ENCODE data around the gene HSD17B11. TPM values are rescaled to one million over a fixed set of nuclear protein-coding genes. Genes with fewer than 3 reads are reported as not detected.
"Not testable (repeated sequence)": the region's sequence is repeated elsewhere in the genome, so short reads cannot be mapped to it uniquely, and the experiment has no call there.

The HSD17B11 gene
- total and polyA plus RNA-seq, 12 donors = 4.6 to 25.4 (median 12.2) TPM

- intact Hi-C loops (cut with DNase I) = no loop called here
- Histone ChIP-seq H3K36me3 (no peaks in the 10 kb centered on the region), H3K27me3 (no peaks in the 10 kb centered on the region), H3K9me3 (no peaks in the 10 kb centered on the region), H3K27ac (no peak overlapping the region), H3K4me3 (no peak overlapping the region), H3K4me1 (no peaks in the 10 kb centered on the region)
- ATAC-seq = no peak
- no peak for DNase-seq
- TF ChIP-seq CTCF (IDR thresholded peaks at IDR 0.05) = no peak
- WGBS, 2 donors = 77 to 79% methylated on average over 4 of the region's 4 CpGs
Measured at GRCh38 chr4:87299898-87300297, 91.1 kb downstream of the HSD17B11 start.

GRCh38 chr4:87298362-87298761 lies 92.6 kb downstream of the HSD17B11 start:
- Histone ChIP-seq H3K36me3 (no peaks in the 10 kb centered on the region), H3K27me3 (no peaks in the 10 kb centered on the region), H3K9me3 (peaks cover 0 to 15% (median 8%) of the 10 kb centered on the region in 11 donors), H3K27ac (no peak overlapping the region), H3K4me1 (no peaks in the 10 kb centered on the region), H3K4me3 (no peak overlapping the region)
- ATAC-seq (no peak), DNase-seq (no peak)
- intact Hi-C loops (cut with DNase I) = no loop called here
- TF ChIP-seq CTCF (IDR thresholded peaks at IDR 0.05) = no peak
- WGBS, 2 donors = 74 to 82% methylated on average over 2 of the region's 2 CpGs

GRCh38 chr4:87294911-87295310 lies 96.1 kb downstream of the HSD17B11 start:
- H3K27ac ChIP-seq; intact Hi-C loops (cut with DNase I); H3K27me3 ChIP-seq; H3K4me3 ChIP-seq; DNase-seq; H3K36me3 ChIP-seq; ATAC-seq; H3K4me1 ChIP-seq: not testable (repeated sequence)
- 77 to 81% methylated on average over 11 of the region's 11 CpGs for WGBS, 2 donors
- H3K9me3 ChIP-seq = peaks cover 0 to 20% (median 8%) of the 10 kb centered on the region in 11 donors

- H3K4me1 ChIP-seq; DNase-seq; ATAC-seq; H3K27ac ChIP-seq; H3K36me3 ChIP-seq; H3K4me3 ChIP-seq; intact Hi-C loops (cut with DNase I); H3K27me3 ChIP-seq: not testable (repeated sequence)
- WGBS, 2 donors = 93 to 95% methylated on average over 7 of the region's 7 CpGs
- H3K9me3 ChIP-seq = peaks cover 0 to 20% (median 8%) of the 10 kb centered on the region in 11 donors
Measured at GRCh38 chr4:87293889-87294288, 97.1 kb downstream of the HSD17B11 start.

- ATAC-seq (no peak), DNase-seq (no peak)
- no peaks in the 10 kb centered on the region for H3K36me3 ChIP-seq
- intact Hi-C loops (cut with DNase I) = no loop called here
- WGBS, 2 donors = 89 to 100% methylated on average over 1 of the region's 1 CpG
- no peaks in the 10 kb centered on the region for H3K27me3 ChIP-seq
- H3K4me3 ChIP-seq = no peak overlapping the region
- H3K4me1 ChIP-seq = no peaks in the 10 kb centered on the region
- H3K27ac ChIP-seq = no peak overlapping the region
- no peak for TF ChIP-seq CTCF (IDR thresholded peaks at IDR 0.05)
- peaks cover 0 to 36% (median 9%) of the 10 kb centered on the region in 11 donors for H3K9me3 ChIP-seq
Measured at GRCh38 chr4:87286970-87287369, 104.0 kb downstream of the HSD17B11 start.

Small RNA genes within 50 kb of the gene (microRNA-seq; reads per million reads assigned to microRNA genes)
- 0 reads per million in 2 donors for gene MIR5705

Other genes starting within 250 kb of the HSD17B11 start
- gene KLHL8, start 170.6 kb downstream of the HSD17B11 start, total RNA-seq = 10 to 100 TPM; 10.4 to 15.0 (median 11.9) TPM
- gene KLHL8, start 170.6 kb downstream of the HSD17B11 start, polyA plus RNA-seq = 1 to 10 TPM; 2.4 to 2.5 TPM
- gene HSD17B13, start 68.3 kb downstream of the HSD17B11 start, total RNA-seq = under 1 TPM in 7 of 10 donors, not detected in 3; 0.13 to 0.83 (median 0.36) TPM
- under 1 TPM; 0.10 to 0.44 TPM for gene HSD17B13, start 68.3 kb downstream of the HSD17B11 start, polyA plus RNA-seq
- 10 to 100 TPM; 24.1 to 33.0 (median 27.7) TPM for gene NUDT9, start 31.4 kb upstream of the HSD17B11 start, total RNA-seq
- gene NUDT9, start 31.4 kb upstream of the HSD17B11 start, polyA plus RNA-seq = 10 to 100 TPM; 48.4 to 56.0 TPM
- gene SPARCL1, start 138.2 kb upstream of the HSD17B11 start, total RNA-seq = 100 to 1,000 TPM; 131 to 494 (median 232) TPM
- gene SPARCL1, start 138.2 kb upstream of the HSD17B11 start, polyA plus RNA-seq = 100 to 1,000 TPM; 179 to 553 TPM
- gene DSPP, start 217.3 kb upstream of the HSD17B11 start, total RNA-seq = not detected
- not detected for gene DSPP, start 217.3 kb upstream of the HSD17B11 start, polyA plus RNA-seq